Gastroesophageal sphincter (tissue), 3 donors: ENCODE measurements around the gene CLSTN1.

Experiments used
- CTCF ChIP-seq, 4 experiments: fragments of 200-600 bp in 2 of 4; fragments of 450-650 bp in 2 of 4; sonication (generic) in 1 of 4; IDR thresholded peaks; one replicate each; pipeline ENCODE4 v1.5.1; 2017 to 2019; ENCODE audit warnings: antibody characterized with exemption in 4 of 4, mild to moderate bottlenecking in 2 of 4, moderate library complexity in 2 of 4
- EP300 ChIP-seq: sonication (generic); formaldehyde crosslinking; IDR thresholded peaks from one replicate; pipeline ENCODE4 v1.6.1; 2017; ENCODE audit warnings: antibody characterized with exemption, mild to moderate bottlenecking
- POLR2A ChIP-seq, 2 donors: fragments of 450-650 bp; IDR thresholded peaks; one replicate each; pipeline ENCODE4 v1.6.1; 2017; ENCODE audit warnings: antibody characterized with exemption in 2 of 2, mild to moderate bottlenecking in 2 of 2, moderate library complexity in 1 of 2
- POLR2AphosphoS5 ChIP-seq: sonication (generic); formaldehyde crosslinking; IDR thresholded peaks from one replicate; pipeline ENCODE4 v1.6.1; 2017; ENCODE audit warnings: antibody characterized with exemption

GRCh38 chr1:9699361-9699760 lies 124.4 kb downstream of the CLSTN1 start:
- no peak for TF ChIP-seq CTCF (IDR thresholded peaks at IDR 0.05)
- no peak for TF ChIP-seq POLR2A (IDR thresholded peaks at IDR 0.05)
- TF ChIP-seq EP300, result no peak
- TF ChIP-seq POLR2AphosphoS5, result no peak
